ENCODE data around the gene SSBP4. TPM values are rescaled to one million over a fixed set of nuclear protein-coding genes. Genes with fewer than 3 reads are reported as not detected.

Gene SSBP4
- total and polyA plus RNA-seq, 2 of the 8 experiments (the other 6 are each of a cell fraction or from before 2014, with no cell fraction given): 26.4 to 33.7 TPM

- H3K23ac ChIP-seq (ENCODE audit: insufficient read length): no peak overlapping the region
- no peak for DNase-seq (ENCODE audit: low read depth in 1 of 2, low spot score in 2 of 2)
- no peaks in the 10 kb centered on the region for H3K9me3 ChIP-seq (ENCODE audit: insufficient read depth in 2 of 2, low read depth in 1 of 2, low read length in 1 of 2)
- no peak overlapping the region for H3K56ac ChIP-seq (replicated peaks; ENCODE audit: insufficient read length, low read depth, low read length)
- H3K27ac ChIP-seq (ENCODE audit: low read depth, low read length): no peak overlapping the region
- H3K9ac ChIP-seq (replicated peaks in 1 of 4; ENCODE audit: extremely low read depth in 1 of 4, low read depth in 3 of 4, low read length in 3 of 4): no peak overlapping the region
- FAIRE-seq: no peak
- no peaks in the 10 kb centered on the region for H3K79me2 ChIP-seq (ENCODE audit: control insufficient read depth in 1 of 2, insufficient read depth in 2 of 2, low read length in 2 of 2)
- no peak overlapping the region for H2AFZ ChIP-seq (ENCODE audit: low read length)
- H2BK5ac ChIP-seq (ENCODE audit: low read depth, low read length): no peak overlapping the region
- H3K14ac ChIP-seq (ENCODE audit: insufficient read length): no peak overlapping the region
- no peak overlapping the region for H2BK120ac ChIP-seq (replicated peaks; ENCODE audit: low read depth, low read length)
- no peak overlapping the region for H3K18ac ChIP-seq (ENCODE audit: extremely low read depth, low read length)
- no peak for TF ChIP-seq SIX5 (IDR thresholded peaks at IDR 0.05; ENCODE audit: low read depth, low read length)
- TF ChIP-seq, protein P1, sequence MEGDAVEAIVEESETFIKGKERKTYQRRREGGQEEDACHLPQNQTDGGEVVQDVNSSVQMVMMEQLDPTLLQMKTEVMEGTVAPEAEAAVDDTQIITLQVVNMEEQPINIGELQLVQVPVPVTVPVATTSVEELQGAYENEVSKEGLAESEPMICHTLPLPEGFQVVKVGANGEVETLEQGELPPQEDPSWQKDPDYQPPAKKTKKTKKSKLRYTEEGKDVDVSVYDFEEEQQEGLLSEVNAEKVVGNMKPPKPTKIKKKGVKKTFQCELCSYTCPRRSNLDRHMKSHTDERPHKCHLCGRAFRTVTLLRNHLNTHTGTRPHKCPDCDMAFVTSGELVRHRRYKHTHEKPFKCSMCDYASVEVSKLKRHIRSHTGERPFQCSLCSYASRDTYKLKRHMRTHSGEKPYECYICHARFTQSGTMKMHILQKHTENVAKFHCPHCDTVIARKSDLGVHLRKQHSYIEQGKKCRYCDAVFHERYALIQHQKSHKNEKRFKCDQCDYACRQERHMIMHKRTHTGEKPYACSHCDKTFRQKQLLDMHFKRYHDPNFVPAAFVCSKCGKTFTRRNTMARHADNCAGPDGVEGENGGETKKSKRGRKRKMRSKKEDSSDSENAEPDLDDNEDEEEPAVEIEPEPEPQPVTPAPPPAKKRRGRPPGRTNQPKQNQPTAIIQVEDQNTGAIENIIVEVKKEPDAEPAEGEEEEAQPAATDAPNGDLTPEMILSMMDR (IDR thresholded peaks at IDR 0.05; ENCODE audit: control extremely low read depth in 1 of 3, insufficient read depth in 1 of 3, low read depth in 1 of 3, low read length in 3 of 3): peak in 1 of 3 experiments; percentile 11; a peak in 1 of 4 replicates
- no peak overlapping the region for H4K91ac ChIP-seq (replicated peaks; ENCODE audit: insufficient read length, low read length)
- no peak overlapping the region for H2BK12ac ChIP-seq (ENCODE audit: low read depth, low read length)
- POLR2A ChIA-PET (ENCODE audit: partially characterized antibody): interaction anchor here (0.8 to 1.8 kb wide), 6 partner anchors 24 to 131 kb away, joined by 3 to 11 read pairs (median 3); partner anchors contain the start of gene JUND
- H3K23me2 ChIP-seq (ENCODE audit: low read depth, low read length): peaks cover 9% of the 10 kb centered on the region; the same call in 1 of the 2 replicates
- no peak overlapping the region for H2BK15ac ChIP-seq (ENCODE audit: low read length)
- peaks cover 0 to 4% (median 2%) of the 10 kb centered on the region in 4 experiments; a peak in 5 of 7 replicates for H3K27me3 ChIP-seq (replicated peaks in 1 of 4; ENCODE audit: control insufficient read depth in 3 of 4, extremely low read depth in 1 of 4, insufficient read depth in 3 of 4, low read length in 3 of 4)
- H3K4me1 ChIP-seq (replicated peaks in 1 of 4; ENCODE audit: control insufficient read depth in 3 of 4, insufficient read depth in 4 of 4, low read length in 3 of 4): peaks cover 0 to 9% (median 6%) of the 10 kb centered on the region in 4 experiments; a peak in 4 of 7 replicates
- CTCF ChIA-PET (ENCODE audit: partially characterized antibody): interaction anchor here (0.5 to 11.0 kb wide), 26 partner anchors 9 to 417 kb away, joined by 3 to 177 read pairs (median 7); partner anchors contain the start of genes GDF15, IQCN, LRRC25 and PGPEP1
- H3K4ac ChIP-seq (replicated peaks; ENCODE audit: insufficient read length, low read depth, low read length): no peak overlapping the region
- no peak overlapping the region for H2AK5ac ChIP-seq (ENCODE audit: low read depth, low read length)
- no peak overlapping the region for H3K4me3 ChIP-seq (ENCODE audit: extremely low read depth in 1 of 4, insufficient read depth in 2 of 4, low read depth in 3 of 4, low read length in 4 of 4)
- H2BK20ac ChIP-seq (ENCODE audit: low read length): no peak overlapping the region
- no peak overlapping the region for H4K5ac ChIP-seq (ENCODE audit: insufficient read length, low read depth, low read length)
- H3K36me3 ChIP-seq (ENCODE audit: control insufficient read depth in 2 of 4, insufficient read depth in 4 of 4, low read length in 3 of 4): no peaks in the 10 kb centered on the region
- no peak overlapping the region for H3K4me2 ChIP-seq (ENCODE audit: insufficient read depth in 1 of 2, low read depth in 2 of 2, low read length in 2 of 2)
- no peaks in the 10 kb centered on the region for H4K20me1 ChIP-seq (replicated peaks in 1 of 2; ENCODE audit: control insufficient read depth in 1 of 2, insufficient read depth in 2 of 2, low read length in 2 of 2)
- WGBS, 2 experiments (ENCODE audit: extremely low coverage in 1 of 2, insufficient coverage in 1 of 2, insufficient read length in 1 of 2, insufficient replicate concordance in 2 of 2, low coverage in 1 of 2, low lambda C conversion rate in 2 of 2, missing lambda C conversion rate in 1 of 2): 89% methylated on average over 16 of the region's 16 CpGs; no CpG with 5 or more reads in 1 of the 2 experiments
- H4K8ac ChIP-seq (ENCODE audit: extremely low read depth, insufficient read depth, low read length): no peak overlapping the region
- no peaks in the 10 kb centered on the region for H3K79me1 ChIP-seq (ENCODE audit: low read depth, low read length)
Measured at GRCh38 chr19:18412610-18413239, 6.5 kb upstream of the SSBP4 start.

All from H1 (cell line).